Activated CD8-positive, alpha-beta memory T cell treated with anti-CD3 and anti-CD28 coated beads, Interleukin-2, amount 10 ng/mL, durations not matched to agents 7 days and 5 days (primary cell): ENCODE data around the gene KHDRBS2. TPM values are rescaled to one million over a fixed set of nuclear protein-coding genes. Genes with fewer than 3 reads are reported as not detected.

ENCODE experiments used
- ATAC-seq: fragments of 150-1000 bp; cut with Tn5 transposase; one replicate; pipeline ENCODE4 v1.10.0; 2021; ENCODE audit warnings: moderate library complexity
- CTCF ChIA-PET: fragments of 350-600 bp; sonication (Branson Sonifier 250); formaldehyde crosslinking; loops from one replicate; lab custom pipeline; 2021; ENCODE audit warnings: antibody characterized with exemption; lab: Charles Lee
- DNase-seq: peaks from one replicate; pipeline ENCODE4 v3.0.0-alpha.2; 2020
- H3K27ac Mint-ChIP-seq: one replicate; pipeline ENCODE4 v1.8.0; 2021; ENCODE audit warnings: mild to moderate bottlenecking, mixed read lengths
- H3K27me3 Mint-ChIP-seq: one replicate; pipeline ENCODE4 v1.8.0; 2021; ENCODE audit warnings: mixed read lengths
- H3K36me3 Mint-ChIP-seq: one replicate; pipeline ENCODE4 v1.8.0; 2021; ENCODE audit warnings: mild to moderate bottlenecking, mixed read lengths
- H3K4me1 Mint-ChIP-seq: one replicate; pipeline ENCODE4 v1.8.0; 2021; ENCODE audit warnings: mixed read lengths
- H3K4me3 Mint-ChIP-seq: one replicate; pipeline ENCODE4 v1.8.0; 2021; ENCODE audit warnings: mild to moderate bottlenecking, moderate library complexity, mixed read lengths
- H3K9me3 Mint-ChIP-seq: one replicate; pipeline ENCODE4 v1.8.0; 2022; ENCODE audit warnings: low read depth, mixed read lengths
- total RNA-seq, 2 experiments: library from RNA; stranded (reverse); gene quantifications; one replicate each; pipeline ENCODE4 v1.2.3, GENCODE V29; 2021

Gene KHDRBS2
- total RNA-seq, 2 experiments from 2014 or later: not detected

- Mint-ChIP-seq H3K9me3 (no peaks in the 10 kb centered on the region), H3K27me3 (no peaks in the 10 kb centered on the region), H3K4me1 (no peaks in the 10 kb centered on the region), H3K4me3 (no peak overlapping the region), H3K27ac (no peak overlapping the region), H3K36me3 (no peaks in the 10 kb centered on the region)
- DNase-seq (no peak), ATAC-seq (no peak)
- CTCF ChIA-PET: interaction anchor here (1.2 kb wide), 1 partner anchor 19 kb away, joined by 3 read pairs; no protein-coding TSS in a partner anchor
These were observed 135.9 kb downstream of the KHDRBS2 start for GRCh38 chr6:62150048-62150663.

GRCh38 chr6:62146954-62147853, 138.8 kb downstream of the KHDRBS2 start:
- no peak for DNase-seq
- Mint-ChIP-seq H3K4me3 (no peak overlapping the region), H3K36me3 (no peaks in the 10 kb centered on the region), H3K27ac (no peak overlapping the region), H3K9me3 (no peaks in the 10 kb centered on the region), H3K4me1 (no peaks in the 10 kb centered on the region), H3K27me3 (no peaks in the 10 kb centered on the region)
- CTCF ChIA-PET: no interaction called here
- ATAC-seq: no peak

GRCh38 chr6:62129127-62129526, 156.9 kb downstream of the KHDRBS2 start:
- Mint-ChIP-seq H3K27ac (no peak overlapping the region), H3K27me3 (no peaks in the 10 kb centered on the region), H3K4me1 (no peaks in the 10 kb centered on the region), H3K36me3 (no peaks in the 10 kb centered on the region), H3K4me3 (no peak overlapping the region), H3K9me3 (peaks cover 8% of the 10 kb centered on the region)
- DNase-seq (no peak), ATAC-seq (no peak)
- CTCF ChIA-PET: no interaction called here

GRCh38 chr6:62119401-62119800, 166.6 kb downstream of the KHDRBS2 start:
- Mint-ChIP-seq H3K27me3 (no peaks in the 10 kb centered on the region), H3K27ac (no peak overlapping the region), H3K4me3 (no peak overlapping the region), H3K9me3 (peaks cover 11% of the 10 kb centered on the region), H3K4me1 (no peaks in the 10 kb centered on the region), H3K36me3 (no peaks in the 10 kb centered on the region)
- CTCF ChIA-PET: no interaction called here
- ATAC-seq (no peak), DNase-seq (no peak)

GRCh38 chr6:62103186-62103859, 182.7 kb downstream of the KHDRBS2 start:
- no peak for DNase-seq
- Mint-ChIP-seq H3K27me3 (no peaks in the 10 kb centered on the region), H3K9me3 (peaks cover 7% of the 10 kb centered on the region), H3K27ac (no peak overlapping the region), H3K4me1 (no peaks in the 10 kb centered on the region), H3K4me3 (no peak overlapping the region), H3K36me3 (no peaks in the 10 kb centered on the region)
- ATAC-seq: no peak
- CTCF ChIA-PET: no interaction called here

GRCh38 chr6:62102387-62102786, 183.6 kb downstream of the KHDRBS2 start:
- CTCF ChIA-PET: no interaction called here
- Mint-ChIP-seq H3K27me3 (no peaks in the 10 kb centered on the region), H3K27ac (no peak overlapping the region), H3K4me3 (no peak overlapping the region), H3K9me3 (peaks cover 9% of the 10 kb centered on the region), H3K36me3 (no peaks in the 10 kb centered on the region), H3K4me1 (no peaks in the 10 kb centered on the region)
- DNase-seq: no peak
- ATAC-seq: no peak

GRCh38 chr6:62090442-62091229, 195.4 kb downstream of the KHDRBS2 start:
- H3K9me3 Mint-ChIP-seq: peaks cover 10% of the 10 kb centered on the region
- CTCF ChIA-PET: no interaction called here
- H3K27ac Mint-ChIP-seq: no peak overlapping the region
- ATAC-seq (no peak), DNase-seq (no peak)
- no peak overlapping the region for H3K4me3 Mint-ChIP-seq
- no peaks in the 10 kb centered on the region for H3K27me3 Mint-ChIP-seq
- no peaks in the 10 kb centered on the region for H3K4me1 Mint-ChIP-seq
- H3K36me3 Mint-ChIP-seq: no peaks in the 10 kb centered on the region

- DNase-seq: no peak
- peaks cover 12% of the 10 kb centered on the region for H3K9me3 Mint-ChIP-seq
- no peak overlapping the region for H3K27ac Mint-ChIP-seq
- ATAC-seq: no peak
- H3K4me1 Mint-ChIP-seq: no peaks in the 10 kb centered on the region
- no peaks in the 10 kb centered on the region for H3K36me3 Mint-ChIP-seq
- no peak overlapping the region for H3K4me3 Mint-ChIP-seq
- CTCF ChIA-PET: no interaction called here
- no peaks in the 10 kb centered on the region for H3K27me3 Mint-ChIP-seq
These were observed 196.2 kb downstream of the KHDRBS2 start for GRCh38 chr6:62089781-62090180.

- no peak for ATAC-seq
- no peaks in the 10 kb centered on the region for H3K36me3 Mint-ChIP-seq
- CTCF ChIA-PET: no interaction called here
- no peak overlapping the region for H3K4me3 Mint-ChIP-seq
- no peaks in the 10 kb centered on the region for H3K4me1 Mint-ChIP-seq
- DNase-seq: no peak
- H3K9me3 Mint-ChIP-seq: peaks cover 13% of the 10 kb centered on the region
- no peaks in the 10 kb centered on the region for H3K27me3 Mint-ChIP-seq
- H3K27ac Mint-ChIP-seq: no peak overlapping the region
These were observed 200.0 kb downstream of the KHDRBS2 start for GRCh38 chr6:62086047-62086446.

- H3K27ac Mint-ChIP-seq: no peak overlapping the region
- H3K4me3 Mint-ChIP-seq: no peak overlapping the region
- DNase-seq (no peak), ATAC-seq (no peak)
- peaks cover 10% of the 10 kb centered on the region for H3K9me3 Mint-ChIP-seq
- no peaks in the 10 kb centered on the region for H3K36me3 Mint-ChIP-seq
- H3K4me1 Mint-ChIP-seq: no peaks in the 10 kb centered on the region
- no peaks in the 10 kb centered on the region for H3K27me3 Mint-ChIP-seq
- CTCF ChIA-PET: no interaction called here
These were observed 210.2 kb downstream of the KHDRBS2 start for GRCh38 chr6:62075869-62076268.

- Mint-ChIP-seq H3K4me3 (no peak overlapping the region), H3K36me3 (no peaks in the 10 kb centered on the region), H3K9me3 (peaks cover 7% of the 10 kb centered on the region), H3K27me3 (no peaks in the 10 kb centered on the region), H3K4me1 (no peaks in the 10 kb centered on the region), H3K27ac (no peak overlapping the region)
- no peak for ATAC-seq
- DNase-seq: no peak
- CTCF ChIA-PET: no interaction called here
These were observed 226.1 kb downstream of the KHDRBS2 start for GRCh38 chr6:62059901-62060300.

GRCh38 chr6:62057300-62057699, 228.7 kb downstream of the KHDRBS2 start:
- Mint-ChIP-seq H3K9me3 (peaks cover 10% of the 10 kb centered on the region), H3K4me3 (no peak overlapping the region), H3K27ac (no peak overlapping the region), H3K27me3 (no peaks in the 10 kb centered on the region), H3K36me3 (no peaks in the 10 kb centered on the region), H3K4me1 (no peaks in the 10 kb centered on the region)
- ATAC-seq: no peak
- DNase-seq: no peak
- CTCF ChIA-PET: no interaction called here

GRCh38 chr6:62045502-62045901, 240.5 kb downstream of the KHDRBS2 start:
- no peaks in the 10 kb centered on the region for H3K4me1 Mint-ChIP-seq
- no peaks in the 10 kb centered on the region for H3K27me3 Mint-ChIP-seq
- no peak for ATAC-seq
- H3K36me3 Mint-ChIP-seq: no peaks in the 10 kb centered on the region
- CTCF ChIA-PET: no interaction called here
- H3K4me3 Mint-ChIP-seq: no peak overlapping the region
- no peak for DNase-seq
- no peak overlapping the region for H3K27ac Mint-ChIP-seq
- no peaks in the 10 kb centered on the region for H3K9me3 Mint-ChIP-seq
